ENCODE measurements around the gene C18orf63.

C18orf63 gene

DNA sequence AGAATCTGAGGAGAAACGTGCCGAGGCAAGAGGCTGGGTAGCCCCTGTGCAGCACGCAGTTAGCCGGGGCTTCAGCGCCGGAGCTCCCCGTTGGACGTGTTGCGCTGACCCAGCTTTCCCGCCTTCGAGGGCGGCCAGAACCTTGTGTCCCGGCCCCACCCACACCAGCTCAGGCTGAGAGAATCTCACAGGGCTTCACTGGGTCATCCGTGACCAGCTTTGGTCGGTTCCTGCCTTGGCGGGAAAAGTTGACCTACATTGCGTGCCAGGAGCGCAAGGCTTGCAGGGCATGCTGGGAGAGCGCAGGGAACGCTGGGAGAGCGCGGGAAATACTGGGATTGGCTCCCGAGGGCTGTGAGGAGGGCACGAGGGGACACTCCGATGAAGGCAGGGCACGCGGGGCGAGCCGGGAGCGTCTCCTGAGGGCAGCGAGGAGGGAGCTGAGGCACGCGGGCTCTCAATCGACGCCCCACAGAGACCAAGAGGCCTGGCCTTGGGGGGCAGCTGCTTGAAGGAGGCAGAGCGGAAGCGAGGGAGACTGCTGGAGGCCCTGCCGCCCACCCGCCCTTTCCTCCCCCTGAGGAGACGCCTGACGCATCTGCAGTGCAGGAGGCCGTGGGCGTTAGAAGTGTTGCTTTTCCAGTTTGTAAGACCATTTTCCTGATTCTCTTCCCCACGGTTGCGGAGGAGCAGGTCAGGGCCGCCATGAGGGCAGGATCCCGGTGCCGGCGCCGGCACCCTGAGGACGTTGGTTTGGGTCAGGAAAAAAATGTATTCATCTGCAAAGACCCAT, at the start of gene C18orf63:
Gene C18orf63 (plus strand): TSS at position 376 of the 793 bp plus-strand sequence. CDS start 2,027 bp downstream, outside the sequence.
- Histone ChIP-seq H4K20me1 (ENCODE audit: insufficient read depth, low read length, poor library complexity, severe bottlenecking) (no peaks in the 10 kb centered on the region), H3K36me3 (ENCODE audit: insufficient read depth, low read length) (no peaks in the 10 kb centered on the region), H2AFZ (ENCODE audit: low read length) (no peak within 1 kb of the TSS), H3K9me2 (replicated peaks; ENCODE audit: low read depth, low read length) (no peaks in the 10 kb centered on the region), H3K9ac (ENCODE audit: low read depth, low read length, poor library complexity, severe bottlenecking) (no peak within 1 kb of the TSS), H3K79me2 (ENCODE audit: insufficient read depth, low read length) (no peaks in the 10 kb centered on the region), H3F3A (ENCODE audit: low read depth) (no peaks in the 10 kb centered on the region), H3K27me3 (ENCODE audit: insufficient read depth, low read length, poor library complexity, severe bottlenecking) (no peaks in the 10 kb centered on the region), H3K4me1 (ENCODE audit: insufficient read depth, low read length, poor library complexity, severe bottlenecking) (no peaks in the 10 kb centered on the region), H3K4me2 (ENCODE audit: low read depth, low read length, poor library complexity, severe bottlenecking) (no peak within 1 kb of the TSS), H3K9me3 (ENCODE audit: insufficient read depth, low read depth, low read length) (0 out of 2 replicates have a peak, but pooled peaks cover 3% of the 10 kb centered on the region), H3K4me3 (ENCODE audit: low read length, poor library complexity, severe bottlenecking) (no peak within 1 kb of the TSS)
- TF ChIP-seq, protein P1, sequence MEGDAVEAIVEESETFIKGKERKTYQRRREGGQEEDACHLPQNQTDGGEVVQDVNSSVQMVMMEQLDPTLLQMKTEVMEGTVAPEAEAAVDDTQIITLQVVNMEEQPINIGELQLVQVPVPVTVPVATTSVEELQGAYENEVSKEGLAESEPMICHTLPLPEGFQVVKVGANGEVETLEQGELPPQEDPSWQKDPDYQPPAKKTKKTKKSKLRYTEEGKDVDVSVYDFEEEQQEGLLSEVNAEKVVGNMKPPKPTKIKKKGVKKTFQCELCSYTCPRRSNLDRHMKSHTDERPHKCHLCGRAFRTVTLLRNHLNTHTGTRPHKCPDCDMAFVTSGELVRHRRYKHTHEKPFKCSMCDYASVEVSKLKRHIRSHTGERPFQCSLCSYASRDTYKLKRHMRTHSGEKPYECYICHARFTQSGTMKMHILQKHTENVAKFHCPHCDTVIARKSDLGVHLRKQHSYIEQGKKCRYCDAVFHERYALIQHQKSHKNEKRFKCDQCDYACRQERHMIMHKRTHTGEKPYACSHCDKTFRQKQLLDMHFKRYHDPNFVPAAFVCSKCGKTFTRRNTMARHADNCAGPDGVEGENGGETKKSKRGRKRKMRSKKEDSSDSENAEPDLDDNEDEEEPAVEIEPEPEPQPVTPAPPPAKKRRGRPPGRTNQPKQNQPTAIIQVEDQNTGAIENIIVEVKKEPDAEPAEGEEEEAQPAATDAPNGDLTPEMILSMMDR (conservative IDR thresholded peaks at IDR 0.05; ENCODE audit: low read length) = no peak
- TF ChIP-seq EZH2phosphoT487 (IDR thresholded peaks at IDR 0.05; ENCODE audit: borderline replicate concordance) = no peak

DNA sequence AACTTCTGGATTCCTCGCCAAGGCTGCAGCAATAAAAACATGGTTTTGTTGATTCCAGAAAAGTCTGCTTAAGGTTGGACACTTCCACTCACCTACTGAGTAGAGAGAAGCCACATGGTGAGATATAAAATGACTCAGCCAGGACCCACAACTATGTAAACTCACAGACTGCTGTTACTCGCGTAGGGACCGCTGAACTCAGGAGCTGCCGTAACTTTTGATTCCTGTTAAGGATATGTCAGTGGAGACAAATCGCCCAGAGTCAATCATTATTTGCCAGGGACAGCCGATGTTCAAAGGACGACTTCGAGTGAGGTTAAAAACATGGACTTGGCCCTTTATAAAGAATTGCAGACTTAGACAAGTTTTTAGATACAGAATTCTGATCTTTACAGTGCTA, 49.5 kb upstream of the C18orf63 start:
- H3K79me2 ChIP-seq (ENCODE audit: insufficient read depth, low read length) = no peaks in the 10 kb centered on the region

DNA sequence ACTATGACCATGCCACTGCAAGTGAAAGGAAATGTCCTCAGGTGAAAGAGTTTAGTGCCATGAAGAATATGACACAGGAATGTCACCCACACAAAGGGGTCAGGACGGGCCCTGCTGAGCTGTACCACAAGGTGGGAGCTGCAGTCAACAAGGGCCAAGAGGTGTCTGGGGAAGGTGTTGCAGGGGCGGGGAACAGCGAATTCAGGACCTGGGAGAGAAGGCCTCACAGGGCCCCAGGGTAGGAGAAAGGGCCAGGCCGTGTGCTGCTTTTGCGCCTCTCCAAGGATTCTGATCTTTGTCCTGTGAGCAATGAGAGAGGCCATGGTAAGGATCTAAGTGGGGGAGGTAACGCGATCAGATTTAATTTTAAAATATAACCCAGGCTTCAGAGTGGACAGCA, 47.5 kb upstream of the C18orf63 start:
- H3K4me1 ChIP-seq (ENCODE audit: insufficient read depth, low read length, poor library complexity, severe bottlenecking) = no peaks in the 10 kb centered on the region
- H2AFZ ChIP-seq (ENCODE audit: low read length) = no peak overlapping the region
- no peaks in the 10 kb centered on the region for H3F3A ChIP-seq (ENCODE audit: low read depth)
- no peaks in the 10 kb centered on the region for H3K9me3 ChIP-seq (ENCODE audit: insufficient read depth, low read depth, low read length)
- no peaks in the 10 kb centered on the region for H3K79me2 ChIP-seq (ENCODE audit: insufficient read depth, low read length)
- no peaks in the 10 kb centered on the region for H3K27me3 ChIP-seq (ENCODE audit: insufficient read depth, low read length, poor library complexity, severe bottlenecking)
- H3K36me3 ChIP-seq (ENCODE audit: insufficient read depth, low read length) = peaks cover 8% of the 10 kb centered on the region; the same call in 1 of the 2 replicates
- TF ChIP-seq, protein P1 (conservative IDR thresholded peaks at IDR 0.05; ENCODE audit: low read length) = no peak
- TF ChIP-seq EZH2phosphoT487 (IDR thresholded peaks at IDR 0.05; ENCODE audit: borderline replicate concordance) = no peak
- H3K9me2 ChIP-seq (replicated peaks; ENCODE audit: low read depth, low read length) = no peaks in the 10 kb centered on the region
- H3K9ac ChIP-seq (ENCODE audit: low read depth, low read length, poor library complexity, severe bottlenecking) = no peak overlapping the region
- no peak overlapping the region for H3K4me3 ChIP-seq (ENCODE audit: low read length, poor library complexity, severe bottlenecking)
- H4K20me1 ChIP-seq (ENCODE audit: insufficient read depth, low read length, poor library complexity, severe bottlenecking) = no peaks in the 10 kb centered on the region
- H3K4me2 ChIP-seq (ENCODE audit: low read depth, low read length, poor library complexity, severe bottlenecking) = no peak overlapping the region

More for the DNA sequence above, 49.5 kb upstream of the C18orf63 start:
- Histone ChIP-seq H3K4me2 (ENCODE audit: low read depth, low read length, poor library complexity, severe bottlenecking) (no peak overlapping the region), H3K4me3 (ENCODE audit: low read length, poor library complexity, severe bottlenecking) (no peak overlapping the region), H3K4me1 (ENCODE audit: insufficient read depth, low read length, poor library complexity, severe bottlenecking) (no peaks in the 10 kb centered on the region), H3K9me3 (ENCODE audit: insufficient read depth, low read depth, low read length) (no peaks in the 10 kb centered on the region), H2AFZ (ENCODE audit: low read length) (no peak overlapping the region), H3F3A (ENCODE audit: low read depth) (no peaks in the 10 kb centered on the region), H3K36me3 (ENCODE audit: insufficient read depth, low read length) (peaks cover 20% of the 10 kb centered on the region; the same call in 1 of the 2 replicates), H4K20me1 (ENCODE audit: insufficient read depth, low read length, poor library complexity, severe bottlenecking) (no peaks in the 10 kb centered on the region), H3K9me2 (replicated peaks; ENCODE audit: low read depth, low read length) (no peaks in the 10 kb centered on the region), H3K27me3 (ENCODE audit: insufficient read depth, low read length, poor library complexity, severe bottlenecking) (no peaks in the 10 kb centered on the region), H3K9ac (ENCODE audit: low read depth, low read length, poor library complexity, severe bottlenecking) (no peak overlapping the region)
- no peak for TF ChIP-seq EZH2phosphoT487 (IDR thresholded peaks at IDR 0.05; ENCODE audit: borderline replicate concordance)
- TF ChIP-seq, protein P1 (conservative IDR thresholded peaks at IDR 0.05; ENCODE audit: low read length) = no peak
